ENCODE results near the gene MARCHF11. TPM values are rescaled to one million over a fixed set of nuclear protein-coding genes. Genes with fewer than 3 reads are reported as not detected.

MARCHF11 gene
- total RNA-seq, 2 experiments from 2014 or later = not detected

DNA sequence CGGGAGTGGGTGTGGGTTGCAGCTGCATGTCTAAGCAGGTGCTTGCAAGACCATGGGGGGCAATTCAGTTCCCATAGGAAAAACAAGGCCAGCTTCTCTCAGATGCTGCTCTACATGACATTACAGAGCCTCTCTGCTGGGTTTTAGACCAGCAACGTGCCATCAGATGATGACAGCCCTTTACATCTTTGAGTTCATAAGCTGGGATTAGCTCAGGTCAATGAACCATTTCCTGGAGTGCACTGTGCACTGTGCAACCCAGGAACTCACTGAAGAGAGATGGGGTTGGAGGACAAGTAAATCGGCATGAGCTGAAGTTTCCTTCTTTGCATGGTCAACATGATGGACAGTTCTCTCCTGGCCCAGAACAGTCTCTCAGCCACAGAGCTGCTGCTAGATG is 160.6 kb downstream of the MARCHF11 start:
- no peak for DNase-seq
- Histone ChIP-seq H3K36me3 (ENCODE audit: insufficient read depth, low read length) (no peaks in the 10 kb centered on the region), H3K9me3 (ENCODE audit: control insufficient read depth in 1 of 2, insufficient read depth in 1 of 2, low read length in 2 of 2) (no peaks in the 10 kb centered on the region), H3K27ac (ENCODE audit: low read depth in 1 of 2, low read length in 2 of 2) (no peak overlapping the region), H3K4me1 (ENCODE audit: insufficient read depth, low read length) (no peaks in the 10 kb centered on the region), H3K27me3 (ENCODE audit: control insufficient read depth in 1 of 2, insufficient read depth in 2 of 2, low read length in 2 of 2) (no peaks in the 10 kb centered on the region), H3K4me3 (ENCODE audit: low read length) (no peak overlapping the region)
- POLR2A ChIA-PET = no interaction called here
- CTCF ChIA-PET = no interaction called here
- Mint-ChIP-seq H3K4me1 (ENCODE audit: low read depth) (no peaks in the 10 kb centered on the region), H3K27ac (no peak overlapping the region), H3K9me3 (peaks cover 2% of the 10 kb centered on the region), H3K36me3 (ENCODE audit: low read depth) (no peaks in the 10 kb centered on the region), H3K4me3 (no peak overlapping the region), H3K27me3 (no peaks in the 10 kb centered on the region)
- intact Hi-C loops (cut with DNase I, micrococcal nuclease) = no loop called here
- no peak for ATAC-seq (ENCODE audit: poor library complexity)
- TF ChIP-seq, protein P1, sequence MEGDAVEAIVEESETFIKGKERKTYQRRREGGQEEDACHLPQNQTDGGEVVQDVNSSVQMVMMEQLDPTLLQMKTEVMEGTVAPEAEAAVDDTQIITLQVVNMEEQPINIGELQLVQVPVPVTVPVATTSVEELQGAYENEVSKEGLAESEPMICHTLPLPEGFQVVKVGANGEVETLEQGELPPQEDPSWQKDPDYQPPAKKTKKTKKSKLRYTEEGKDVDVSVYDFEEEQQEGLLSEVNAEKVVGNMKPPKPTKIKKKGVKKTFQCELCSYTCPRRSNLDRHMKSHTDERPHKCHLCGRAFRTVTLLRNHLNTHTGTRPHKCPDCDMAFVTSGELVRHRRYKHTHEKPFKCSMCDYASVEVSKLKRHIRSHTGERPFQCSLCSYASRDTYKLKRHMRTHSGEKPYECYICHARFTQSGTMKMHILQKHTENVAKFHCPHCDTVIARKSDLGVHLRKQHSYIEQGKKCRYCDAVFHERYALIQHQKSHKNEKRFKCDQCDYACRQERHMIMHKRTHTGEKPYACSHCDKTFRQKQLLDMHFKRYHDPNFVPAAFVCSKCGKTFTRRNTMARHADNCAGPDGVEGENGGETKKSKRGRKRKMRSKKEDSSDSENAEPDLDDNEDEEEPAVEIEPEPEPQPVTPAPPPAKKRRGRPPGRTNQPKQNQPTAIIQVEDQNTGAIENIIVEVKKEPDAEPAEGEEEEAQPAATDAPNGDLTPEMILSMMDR (IDR thresholded peaks at IDR 0.05) = no peak

DNA sequence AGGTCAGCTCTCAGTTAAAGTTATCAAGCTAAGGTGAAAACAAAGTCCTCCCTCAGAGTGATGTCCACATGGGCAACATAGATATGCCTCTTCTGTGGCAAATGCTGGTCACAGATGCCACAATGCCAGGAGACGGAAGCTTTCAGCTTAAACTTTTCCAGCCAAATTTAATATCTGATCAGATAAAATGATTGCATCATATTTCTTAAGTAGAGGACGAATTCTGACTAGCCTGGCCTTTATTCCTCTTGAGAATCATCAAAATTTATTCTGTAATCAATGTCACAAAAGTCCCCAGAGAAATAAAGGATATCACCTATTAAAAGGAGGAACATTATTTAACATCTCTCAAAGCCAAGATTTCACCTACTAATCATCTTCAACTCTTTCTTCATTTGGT is 161.9 kb downstream of the MARCHF11 start:
- H3K27me3 Mint-ChIP-seq = no peaks in the 10 kb centered on the region
- POLR2A ChIA-PET = no interaction called here
- TF ChIP-seq, protein P1 (IDR thresholded peaks at IDR 0.05) = no peak
- intact Hi-C loops (cut with DNase I, micrococcal nuclease) = no loop called here
- Histone ChIP-seq H3K27ac (ENCODE audit: low read depth in 1 of 2, low read length in 2 of 2) (no peak overlapping the region), H3K4me1 (ENCODE audit: insufficient read depth, low read length) (no peaks in the 10 kb centered on the region), H3K9me3 (ENCODE audit: control insufficient read depth in 1 of 2, insufficient read depth in 1 of 2, low read length in 2 of 2) (no peaks in the 10 kb centered on the region), H3K36me3 (ENCODE audit: insufficient read depth, low read length) (no peaks in the 10 kb centered on the region), H3K27me3 (ENCODE audit: control insufficient read depth in 1 of 2, insufficient read depth in 2 of 2, low read length in 2 of 2) (no peaks in the 10 kb centered on the region), H3K4me3 (ENCODE audit: low read length) (no peak overlapping the region)
- no peaks in the 10 kb centered on the region for H3K36me3 Mint-ChIP-seq (ENCODE audit: low read depth)
- no peaks in the 10 kb centered on the region for H3K4me1 Mint-ChIP-seq (ENCODE audit: low read depth)
- no peak overlapping the region for H3K27ac Mint-ChIP-seq
- ATAC-seq (ENCODE audit: poor library complexity) (no peak), DNase-seq (no peak)
- no peak overlapping the region for H3K4me3 Mint-ChIP-seq
- CTCF ChIA-PET = no interaction called here
- H3K9me3 Mint-ChIP-seq = peaks cover 2% of the 10 kb centered on the region

Measured in CD4-positive, alpha-beta T cell (primary cell).